GM23338 (cell line): ENCODE results near the gene ZKSCAN4. TPM values are rescaled to one million over a fixed set of nuclear protein-coding genes. Genes with fewer than 3 reads are reported as not detected.

Source experiments
- ATAC-seq: fragments of 200-7000 bp; cut with Tn5 transposase; 3 replicates; pipeline ENCODE4 v1.9.1; 2020
- DNase-seq: peaks from one replicate; pipeline ENCODE4 v3.0.0-alpha.2; 2015; ENCODE audit warnings: low spot score
- H2AFZ ChIP-seq: fragments of 200-600 bp; sonication (generic); 2 replicates; pipeline ENCODE4 v1.8.0; 2016; ENCODE audit warnings: antibody characterized with exemption, mild to moderate bottlenecking, moderate library complexity
- H3F3A ChIP-seq: fragments of 200-600 bp; sonication (generic); replicated peaks from 2 replicates; pipeline ENCODE4 v1.8.0; 2017; ENCODE audit warnings: antibody characterized with exemption, mixed run types, low read depth
- H3K27ac ChIP-seq: fragments of 200-600 bp; sonication (generic); 2 replicates; pipeline ENCODE4 v1.6.1; 2016; ENCODE audit warnings: low read depth
- H3K27me3 ChIP-seq: fragments of 200-600 bp; sonication (generic); 2 replicates; pipeline ENCODE4 v1.8.0; 2016; ENCODE audit warnings: mild to moderate bottlenecking, mixed run types, moderate library complexity; ENCODE audit not compliant: insufficient read depth
- H3K36me3 ChIP-seq: fragments of 200-600 bp; sonication (generic); 2 replicates; pipeline ENCODE4 v1.8.0; 2016; ENCODE audit warnings: mild to moderate bottlenecking; ENCODE audit not compliant: insufficient read depth
- H3K4me1 ChIP-seq: fragments of 200-600 bp; sonication (generic); 2 replicates; pipeline ENCODE4 v1.8.0; 2016; ENCODE audit warnings: mild to moderate bottlenecking, moderate library complexity; ENCODE audit not compliant: insufficient read depth
- H3K4me2 ChIP-seq: fragments of 200-600 bp; sonication (generic); 2 replicates; pipeline ENCODE4 v1.7.1; 2017; ENCODE audit warnings: mixed run types
- H3K4me3 ChIP-seq: fragments of 200-600 bp; sonication (generic); 2 replicates; pipeline ENCODE4 v1.6.1; 2016; ENCODE audit warnings: mixed run types
- H3K79me2 ChIP-seq: fragments of 200-600 bp; sonication (generic); replicated peaks from 2 replicates; pipeline ENCODE4 v1.8.0; 2017; ENCODE audit warnings: mild to moderate bottlenecking; ENCODE audit not compliant: insufficient read depth
- H3K9me2 ChIP-seq: fragments of 200-600 bp; sonication (generic); 2 replicates; pipeline ENCODE4 v1.8.0; 2017; ENCODE audit not compliant: insufficient read depth
- H4K20me1 ChIP-seq: fragments of 200-600 bp; sonication (generic); replicated peaks from 2 replicates; pipeline ENCODE4 v1.8.0; 2017; ENCODE audit warnings: mild to moderate bottlenecking; ENCODE audit not compliant: insufficient read depth
- H3K27ac Mint-ChIP-seq: 2 replicates; pipeline ENCODE4 v1.8.0; 2020; ENCODE audit warnings: inconsistent platforms, mild to moderate bottlenecking, moderate library complexity, mixed read lengths
- H3K27me3 Mint-ChIP-seq: 3 replicates; pipeline ENCODE4 v1.8.0; 2022; ENCODE audit warnings: low read depth, mild to moderate bottlenecking, moderate library complexity, mixed read lengths, inconsistent platforms; ENCODE audit not compliant: insufficient read depth, poor library complexity
- H3K36me3 Mint-ChIP-seq: 3 replicates; pipeline ENCODE4 v1.8.0; 2021; ENCODE audit warnings: low read depth, mild to moderate bottlenecking, inconsistent platforms, moderate library complexity, mixed read lengths
- H3K4me1 Mint-ChIP-seq: 3 replicates; pipeline ENCODE4 v1.8.0; 2020; ENCODE audit warnings: mild to moderate bottlenecking, inconsistent platforms, mixed read lengths
- H3K4me3 Mint-ChIP-seq: 3 replicates; pipeline ENCODE4 v1.8.0; 2021; ENCODE audit warnings: moderate library complexity, mild to moderate bottlenecking, inconsistent platforms, mixed read lengths
- H3K9me3 Mint-ChIP-seq: 3 replicates; pipeline ENCODE4 v1.8.0; 2020; ENCODE audit warnings: moderate library complexity, mild to moderate bottlenecking, inconsistent platforms, mixed read lengths
- CREB1 ChIP-seq: fragments of 250-450 bp; sonication (Bioruptor Pico); IDR thresholded peaks from 2 replicates; pipeline ENCODE4 v1.5.0; 2020; ENCODE audit warnings: low read depth, mild to moderate bottlenecking, moderate library complexity
- CTCF ChIP-seq, 2 experiments: fragments of 200-600 bp in 1 of 2; sonication (generic) in 1 of 2; conservative IDR thresholded peaks; 2 replicates each; pipeline versions ENCODE4 v1.5.1 to v1.6.1; 2016 to 2017; ENCODE audit warnings: antibody characterized with exemption in 2 of 2, low read depth in 2 of 2, mild to moderate bottlenecking in 2 of 2, moderate library complexity in 1 of 2
- EZH2 ChIP-seq: fragments of 200-600 bp; sonication (generic); IDR thresholded peaks from one replicate; pipeline ENCODE4 v1.8.0; 2017; ENCODE audit warnings: antibody characterized with exemption, mild to moderate bottlenecking, low read depth; ENCODE audit not compliant: unreplicated experiment
- EZH2phosphoT487 ChIP-seq: fragments of 200-600 bp; sonication (generic); IDR thresholded peaks from one replicate; pipeline ENCODE4 v1.8.1; 2018; ENCODE audit warnings: antibody characterized with exemption; ENCODE audit not compliant: unreplicated experiment
- JUNB ChIP-seq: IDR thresholded peaks from one replicate; pipeline ENCODE4 v1.6.1; 2016; ENCODE audit warnings: antibody characterized with exemption; ENCODE audit not compliant: unreplicated experiment
- NANOG ChIP-seq: IDR thresholded peaks from 2 replicates; pipeline ENCODE4 v1.6.1; 2016; ENCODE audit warnings: antibody characterized with exemption, borderline replicate concordance
- polyA plus RNA-seq: library from polyadenylated mRNA; unstranded; fragments of >200 nt; fragmentation: Nextera tagmentation; extraction: Ambion mirVana; gene quantifications from 2 replicates; pipeline ENCODE4 v1.2.1, GENCODE V29; 2016
- total RNA-seq: library from RNA; depleted of rRNA; stranded (reverse); fragments of >200 nt; shearing (Covaris generic); gene quantifications from 2 replicates; pipeline ENCODE4 v1.2.3, GENCODE V29; 2014
- TF ChIP-seq, protein P1 (sequence below): IDR thresholded peaks from 2 replicates; pipeline ENCODE4 v1.6.1; 2016; ENCODE audit warnings: antibody characterized with exemption

The ZKSCAN4 gene
- total and polyA plus RNA-seq, 2 experiments from 2014 or later: 2.8 to 5.9 TPM

GRCh38 chr6:28211840-28212509 lies 40.1 kb downstream of the ZKSCAN4 start:
- Mint-ChIP-seq H3K27me3 (peaks cover 57% of the 10 kb centered on the region), H3K36me3 (no peaks in the 10 kb centered on the region), H3K9me3 (peaks cover 3% of the 10 kb centered on the region; the same call in 2 of the 3 replicates), H3K4me1 (peaks cover 27% of the 10 kb centered on the region), H3K4me3 (peak overlapping the region; percentile 88), H3K27ac (no peak overlapping the region)
- Histone ChIP-seq H3K36me3 (no peaks in the 10 kb centered on the region), H3K9me2 (no peaks in the 10 kb centered on the region), H4K20me1 (no peaks in the 10 kb centered on the region; the same call in 1 of the 2 replicates), H3K79me2 (no peaks in the 10 kb centered on the region), H2AFZ (peak overlapping the region; percentile 98), H3F3A (0 out of 2 replicates have a peak, but pooled peaks cover 4% of the 10 kb centered on the region), H3K27me3 (peaks cover 84% of the 10 kb centered on the region), H3K4me3 (peak overlapping the region; percentile 83), H3K4me2 (peak overlapping the region; percentile 93), H3K4me1 (peaks cover 29% of the 10 kb centered on the region), H3K27ac (no peak overlapping the region)
- peak; percentile 37 for ATAC-seq
- DNase-seq: peak; percentile 50
- TF ChIP-seq CTCF (conservative IDR thresholded peaks at IDR 0.05; ENCODE audit: low read depth in 2 of 2) (no peak), NANOG (no peak), JUNB (no peak), EZH2 (peak; percentile 13), EZH2phosphoT487 (no peak)
- TF ChIP-seq, protein P1, sequence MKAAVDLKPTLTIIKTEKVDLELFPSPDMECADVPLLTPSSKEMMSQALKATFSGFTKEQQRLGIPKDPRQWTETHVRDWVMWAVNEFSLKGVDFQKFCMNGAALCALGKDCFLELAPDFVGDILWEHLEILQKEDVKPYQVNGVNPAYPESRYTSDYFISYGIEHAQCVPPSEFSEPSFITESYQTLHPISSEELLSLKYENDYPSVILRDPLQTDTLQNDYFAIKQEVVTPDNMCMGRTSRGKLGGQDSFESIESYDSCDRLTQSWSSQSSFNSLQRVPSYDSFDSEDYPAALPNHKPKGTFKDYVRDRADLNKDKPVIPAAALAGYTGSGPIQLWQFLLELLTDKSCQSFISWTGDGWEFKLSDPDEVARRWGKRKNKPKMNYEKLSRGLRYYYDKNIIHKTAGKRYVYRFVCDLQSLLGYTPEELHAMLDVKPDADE: no peak

GRCh38 chr6:28209753-28210535 lies 42.1 kb downstream of the ZKSCAN4 start:
- H3K36me3 ChIP-seq: no peaks in the 10 kb centered on the region
- no peaks in the 10 kb centered on the region for H3K79me2 ChIP-seq
- H3F3A ChIP-seq: 0 out of 2 replicates have a peak, but pooled peaks cover 4% of the 10 kb centered on the region
- peaks cover 3% of the 10 kb centered on the region; the same call in 2 of the 3 replicates for H3K9me3 Mint-ChIP-seq
- no peak overlapping the region for H3K4me3 ChIP-seq
- TF ChIP-seq CREB1 (CRISPR knock-in tag): no peak
- TF ChIP-seq EZH2: peak; percentile 41
- no peaks in the 10 kb centered on the region for H3K36me3 Mint-ChIP-seq
- H3K27me3 Mint-ChIP-seq: peaks cover 76% of the 10 kb centered on the region
- no peak for DNase-seq
- no peak overlapping the region for H2AFZ ChIP-seq
- ATAC-seq: no peak
- peaks cover 5% of the 10 kb centered on the region; the same call in 1 of the 2 replicates for H4K20me1 ChIP-seq
- peaks cover 19% of the 10 kb centered on the region for H3K4me1 ChIP-seq
- H3K4me1 Mint-ChIP-seq: peaks cover 18% of the 10 kb centered on the region
- no peak overlapping the region for H3K27ac ChIP-seq
- H3K27ac Mint-ChIP-seq: no peak overlapping the region
- no peak overlapping the region for H3K4me2 ChIP-seq
- H3K4me3 Mint-ChIP-seq: no peak overlapping the region
- H3K27me3 ChIP-seq: peaks cover 90% of the 10 kb centered on the region
- no peaks in the 10 kb centered on the region for H3K9me2 ChIP-seq
